ENCODE data around the gene ZNF662.

DNA sequence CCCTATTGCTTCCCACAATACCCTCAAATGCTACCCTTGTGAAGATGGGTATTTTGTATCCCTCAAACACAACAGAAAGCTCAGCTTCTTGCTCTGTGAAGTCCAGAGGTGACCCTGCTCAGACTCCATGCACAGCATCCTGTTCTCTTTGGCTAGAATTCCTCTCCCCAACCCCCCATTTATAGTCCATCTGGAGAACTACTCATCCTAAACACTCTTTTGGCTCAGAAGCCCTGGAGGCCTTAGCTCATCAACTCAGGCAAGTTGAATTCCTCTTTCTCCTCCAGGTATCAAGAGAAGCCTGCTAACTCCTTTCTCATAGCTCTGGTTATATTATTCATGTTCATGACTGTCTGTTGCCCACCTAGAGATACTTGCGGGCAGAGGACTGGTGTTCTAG, 54.8 kb downstream of the ZNF662 start:
- TF ChIP-seq CTCF (IDR thresholded peaks at IDR 0.05) (no peak), POLR2A (IDR thresholded peaks at IDR 0.05) (no peak)
